HL-60 (cell line): ENCODE data around the gene MFF.

Experiments used
- DNase-seq, 2 experiments: peaks; one replicate each; pipeline ENCODE4 v3.0.0-alpha.2; 2010 to 2020; ENCODE audit warnings: low read depth in 1 of 2, low spot score in 1 of 2
- H3K27ac ChIP-seq: fragments of 250-450 bp; sonication (Bioruptor Pico); replicated peaks from 2 replicates; pipeline ENCODE4 v1.5.1; 2020; ENCODE audit warnings: mild to moderate bottlenecking, moderate library complexity
- H3K27me3 ChIP-seq: fragments of 250-450 bp; sonication (Bioruptor Pico); 2 replicates; pipeline ENCODE4 v1.5.1; 2021; ENCODE audit warnings: mild to moderate bottlenecking, moderate library complexity; ENCODE audit not compliant: insufficient read depth, poor library complexity, severe bottlenecking
- H3K4me3 ChIP-seq: replicated peaks from 2 replicates; pipeline ENCODE4 v1.5.1; 2011; ENCODE audit warnings: mild to moderate bottlenecking, control low read depth, low read length; ENCODE audit not compliant: insufficient read depth
- GABPA ChIP-seq: IDR thresholded peaks from 2 replicates; pipeline ENCODE4 v1.6.1; 2012; ENCODE audit warnings: low read depth
- POLR2AphosphoS5 ChIP-seq: IDR thresholded peaks from 2 replicates; pipeline ENCODE4 v1.6.1; 2012; ENCODE audit warnings: low read depth
- SPI1 ChIP-seq: IDR thresholded peaks from 2 replicates; pipeline ENCODE4 v1.6.1; 2012; ENCODE audit warnings: low read depth, mild to moderate bottlenecking, borderline replicate concordance
- TF ChIP-seq, protein P1 (sequence below): IDR thresholded peaks from 2 replicates; pipeline ENCODE4 v1.6.1; 2012; ENCODE audit warnings: low read depth; ENCODE audit not compliant: insufficient replicate concordance
- TF ChIP-seq, protein P2 (sequence below): IDR thresholded peaks from one replicate; pipeline ENCODE4 v1.5.1; 2011; ENCODE audit warnings: low read length, control low read depth, inconsistent platforms; ENCODE audit not compliant: insufficient read depth

MFF gene

DNA sequence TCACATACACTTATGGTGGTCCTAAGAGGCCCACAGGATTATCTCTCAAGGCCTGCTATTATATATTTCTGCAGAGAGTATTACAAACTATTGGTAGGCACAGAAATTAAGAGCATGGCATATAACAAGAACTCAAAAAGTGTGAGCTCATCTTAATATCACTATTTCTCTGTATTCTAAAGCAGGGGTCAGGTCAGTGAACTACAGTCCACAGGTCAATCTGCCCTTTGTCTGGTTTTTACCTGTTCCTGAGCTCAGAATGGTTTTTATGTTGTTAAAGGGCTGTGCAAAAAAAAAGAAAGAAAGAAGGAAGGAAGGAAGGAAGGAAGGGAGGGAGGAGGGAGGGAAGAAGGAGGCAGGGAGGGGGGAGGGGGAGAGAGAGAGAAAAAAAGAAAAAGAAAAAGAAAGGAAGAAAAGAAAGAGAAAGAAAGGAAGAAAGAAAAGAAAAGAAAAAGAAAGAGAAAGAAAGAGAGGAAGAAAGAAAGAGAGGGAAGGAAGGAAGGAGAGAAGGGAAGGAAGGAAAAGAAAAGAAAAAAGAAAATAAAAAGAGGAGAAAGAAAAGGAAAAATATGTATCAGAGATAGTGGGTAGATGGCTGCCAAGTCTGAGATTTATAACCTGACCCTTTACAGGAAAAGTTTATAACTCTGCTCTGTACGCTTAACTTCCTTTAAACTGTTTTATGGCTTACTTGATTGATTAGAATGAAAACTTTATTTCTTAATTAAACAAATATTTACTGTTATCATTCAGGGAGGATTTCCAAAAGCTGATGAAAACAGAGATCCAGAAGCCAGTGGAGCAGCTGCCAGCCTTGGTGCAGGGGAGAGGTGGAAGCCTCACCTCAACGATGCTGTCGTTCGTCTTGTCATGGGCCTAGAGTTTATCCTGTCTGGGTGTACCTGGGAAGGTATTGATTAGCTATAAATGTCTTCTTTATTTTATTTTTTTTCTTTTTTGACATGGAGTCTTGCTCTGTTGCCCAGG is 73.9 kb downstream of the MFF start:
- no peak for DNase-seq
- Histone ChIP-seq H3K27me3 (no peaks in the 10 kb centered on the region), H3K4me3 (no peak overlapping the region), H3K27ac (no peak overlapping the region)
- TF ChIP-seq SPI1 = no peak
- TF ChIP-seq, protein P1, sequence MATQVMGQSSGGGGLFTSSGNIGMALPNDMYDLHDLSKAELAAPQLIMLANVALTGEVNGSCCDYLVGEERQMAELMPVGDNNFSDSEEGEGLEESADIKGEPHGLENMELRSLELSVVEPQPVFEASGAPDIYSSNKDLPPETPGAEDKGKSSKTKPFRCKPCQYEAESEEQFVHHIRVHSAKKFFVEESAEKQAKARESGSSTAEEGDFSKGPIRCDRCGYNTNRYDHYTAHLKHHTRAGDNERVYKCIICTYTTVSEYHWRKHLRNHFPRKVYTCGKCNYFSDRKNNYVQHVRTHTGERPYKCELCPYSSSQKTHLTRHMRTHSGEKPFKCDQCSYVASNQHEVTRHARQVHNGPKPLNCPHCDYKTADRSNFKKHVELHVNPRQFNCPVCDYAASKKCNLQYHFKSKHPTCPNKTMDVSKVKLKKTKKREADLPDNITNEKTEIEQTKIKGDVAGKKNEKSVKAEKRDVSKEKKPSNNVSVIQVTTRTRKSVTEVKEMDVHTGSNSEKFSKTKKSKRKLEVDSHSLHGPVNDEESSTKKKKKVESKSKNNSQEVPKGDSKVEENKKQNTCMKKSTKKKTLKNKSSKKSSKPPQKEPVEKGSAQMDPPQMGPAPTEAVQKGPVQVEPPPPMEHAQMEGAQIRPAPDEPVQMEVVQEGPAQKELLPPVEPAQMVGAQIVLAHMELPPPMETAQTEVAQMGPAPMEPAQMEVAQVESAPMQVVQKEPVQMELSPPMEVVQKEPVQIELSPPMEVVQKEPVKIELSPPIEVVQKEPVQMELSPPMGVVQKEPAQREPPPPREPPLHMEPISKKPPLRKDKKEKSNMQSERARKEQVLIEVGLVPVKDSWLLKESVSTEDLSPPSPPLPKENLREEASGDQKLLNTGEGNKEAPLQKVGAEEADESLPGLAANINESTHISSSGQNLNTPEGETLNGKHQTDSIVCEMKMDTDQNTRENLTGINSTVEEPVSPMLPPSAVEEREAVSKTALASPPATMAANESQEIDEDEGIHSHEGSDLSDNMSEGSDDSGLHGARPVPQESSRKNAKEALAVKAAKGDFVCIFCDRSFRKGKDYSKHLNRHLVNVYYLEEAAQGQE = no peak
- no peak for TF ChIP-seq POLR2AphosphoS5
- no peak for TF ChIP-seq GABPA
- TF ChIP-seq, protein P2, sequence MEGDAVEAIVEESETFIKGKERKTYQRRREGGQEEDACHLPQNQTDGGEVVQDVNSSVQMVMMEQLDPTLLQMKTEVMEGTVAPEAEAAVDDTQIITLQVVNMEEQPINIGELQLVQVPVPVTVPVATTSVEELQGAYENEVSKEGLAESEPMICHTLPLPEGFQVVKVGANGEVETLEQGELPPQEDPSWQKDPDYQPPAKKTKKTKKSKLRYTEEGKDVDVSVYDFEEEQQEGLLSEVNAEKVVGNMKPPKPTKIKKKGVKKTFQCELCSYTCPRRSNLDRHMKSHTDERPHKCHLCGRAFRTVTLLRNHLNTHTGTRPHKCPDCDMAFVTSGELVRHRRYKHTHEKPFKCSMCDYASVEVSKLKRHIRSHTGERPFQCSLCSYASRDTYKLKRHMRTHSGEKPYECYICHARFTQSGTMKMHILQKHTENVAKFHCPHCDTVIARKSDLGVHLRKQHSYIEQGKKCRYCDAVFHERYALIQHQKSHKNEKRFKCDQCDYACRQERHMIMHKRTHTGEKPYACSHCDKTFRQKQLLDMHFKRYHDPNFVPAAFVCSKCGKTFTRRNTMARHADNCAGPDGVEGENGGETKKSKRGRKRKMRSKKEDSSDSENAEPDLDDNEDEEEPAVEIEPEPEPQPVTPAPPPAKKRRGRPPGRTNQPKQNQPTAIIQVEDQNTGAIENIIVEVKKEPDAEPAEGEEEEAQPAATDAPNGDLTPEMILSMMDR = no peak

DNA sequence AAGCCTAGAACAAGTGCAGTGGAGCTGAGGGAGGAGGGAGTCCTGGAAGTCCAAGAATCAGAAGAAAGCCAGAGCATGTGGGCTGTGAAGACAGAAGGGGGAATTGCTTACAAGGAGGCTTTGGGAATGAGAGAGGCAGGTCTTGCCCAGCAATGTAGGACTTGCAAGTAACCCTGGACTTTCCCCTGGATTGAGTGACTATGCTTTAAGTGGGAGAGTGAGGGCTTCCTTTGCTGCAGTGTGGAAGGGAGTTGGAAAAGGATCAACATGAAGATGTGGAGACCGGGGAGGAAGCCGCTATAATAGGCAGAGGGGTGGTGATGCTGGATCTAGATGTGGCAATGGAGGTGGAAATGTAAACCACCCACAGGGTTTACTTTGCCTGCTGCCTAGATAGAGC is 76.5 kb downstream of the MFF start:
- no peaks in the 10 kb centered on the region for H3K27me3 ChIP-seq

DNA sequence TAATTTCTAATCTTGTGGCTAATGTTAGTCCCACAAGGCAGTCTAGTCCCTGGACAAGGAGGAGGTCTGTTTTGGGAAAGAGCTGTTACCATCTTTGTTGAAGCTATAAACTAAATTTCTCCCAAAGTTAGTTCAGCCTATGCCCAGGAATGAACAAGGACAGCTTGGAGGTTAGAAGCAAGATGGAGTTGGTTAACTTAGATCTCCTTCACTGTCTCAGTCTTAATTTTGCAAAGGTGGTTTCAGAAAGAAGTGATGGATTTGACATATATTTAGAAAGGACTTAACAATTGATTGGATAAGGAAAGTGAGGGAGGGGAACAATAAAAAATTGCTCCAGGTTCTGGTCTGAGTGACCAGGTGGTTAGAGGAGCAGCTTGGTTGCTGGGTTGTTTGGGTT is 77.3 kb downstream of the MFF start:
- H3K4me3 ChIP-seq = no peak overlapping the region
- DNase-seq = no peak
- TF ChIP-seq GABPA (no peak), SPI1 (no peak), POLR2AphosphoS5 (no peak)
- TF ChIP-seq, protein P1 = no peak
- TF ChIP-seq, protein P2 = no peak
- H3K27ac ChIP-seq = no peak overlapping the region
- H3K27me3 ChIP-seq = no peaks in the 10 kb centered on the region

More for the DNA sequence above, 76.5 kb downstream of the MFF start:
- TF ChIP-seq GABPA (no peak), POLR2AphosphoS5 (no peak), SPI1 (no peak)
- TF ChIP-seq, protein P1 = no peak
- TF ChIP-seq, protein P2 = no peak
- Histone ChIP-seq H3K4me3 (no peak overlapping the region), H3K27ac (no peak overlapping the region)
- no peak for DNase-seq
